Measurements from ENCODE around the gene MYCBPAP.
A peak's percentile ranks its signal among the peaks of the same experiment; 100 is the strongest.

Gene MYCBPAP

DNA sequence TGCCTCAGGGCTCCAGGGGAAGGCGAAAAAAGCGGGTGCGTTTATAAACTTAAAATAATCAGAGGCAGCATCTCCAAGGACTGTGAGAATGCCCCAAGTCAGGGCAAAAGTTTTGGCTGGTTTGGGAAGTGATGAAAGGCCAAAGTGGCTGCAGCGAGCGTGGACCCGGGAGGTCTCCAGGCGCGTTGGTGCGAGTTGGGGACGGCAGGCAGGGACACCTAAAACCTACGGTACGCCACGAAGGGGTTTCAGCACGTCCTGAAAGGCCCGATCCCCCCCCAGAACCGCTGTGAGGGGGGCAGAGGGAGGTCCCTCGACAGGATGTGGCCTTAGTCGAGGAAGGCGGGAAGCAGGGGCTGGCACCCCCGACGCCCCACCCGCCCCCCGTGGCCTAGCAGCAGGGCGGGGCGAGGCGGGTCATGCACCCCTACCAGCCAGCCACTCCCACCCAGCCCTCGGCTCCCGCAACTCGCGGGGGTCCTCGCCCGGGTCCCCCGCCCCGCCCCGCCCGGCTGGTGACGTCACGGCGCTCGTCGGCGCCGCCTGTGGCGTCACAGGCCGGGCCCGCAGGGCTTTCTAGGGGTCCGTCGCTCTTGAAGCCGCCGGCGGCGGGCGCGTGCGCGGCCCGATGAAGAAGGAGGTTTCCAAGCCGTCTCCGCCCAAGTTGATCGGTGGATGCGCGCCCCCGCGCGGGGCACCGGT, at the start of gene MYCBPAP:
MYCBPAP (plus strand) TSS at position 569 of the 702 bp plus-strand sequence. CDS start 236 bp downstream, outside the sequence.
- peak; percentile 50 to 73 for DNase-seq (ENCODE audit: low read depth in 1 of 2, low spot score in 1 of 2)

DNA sequence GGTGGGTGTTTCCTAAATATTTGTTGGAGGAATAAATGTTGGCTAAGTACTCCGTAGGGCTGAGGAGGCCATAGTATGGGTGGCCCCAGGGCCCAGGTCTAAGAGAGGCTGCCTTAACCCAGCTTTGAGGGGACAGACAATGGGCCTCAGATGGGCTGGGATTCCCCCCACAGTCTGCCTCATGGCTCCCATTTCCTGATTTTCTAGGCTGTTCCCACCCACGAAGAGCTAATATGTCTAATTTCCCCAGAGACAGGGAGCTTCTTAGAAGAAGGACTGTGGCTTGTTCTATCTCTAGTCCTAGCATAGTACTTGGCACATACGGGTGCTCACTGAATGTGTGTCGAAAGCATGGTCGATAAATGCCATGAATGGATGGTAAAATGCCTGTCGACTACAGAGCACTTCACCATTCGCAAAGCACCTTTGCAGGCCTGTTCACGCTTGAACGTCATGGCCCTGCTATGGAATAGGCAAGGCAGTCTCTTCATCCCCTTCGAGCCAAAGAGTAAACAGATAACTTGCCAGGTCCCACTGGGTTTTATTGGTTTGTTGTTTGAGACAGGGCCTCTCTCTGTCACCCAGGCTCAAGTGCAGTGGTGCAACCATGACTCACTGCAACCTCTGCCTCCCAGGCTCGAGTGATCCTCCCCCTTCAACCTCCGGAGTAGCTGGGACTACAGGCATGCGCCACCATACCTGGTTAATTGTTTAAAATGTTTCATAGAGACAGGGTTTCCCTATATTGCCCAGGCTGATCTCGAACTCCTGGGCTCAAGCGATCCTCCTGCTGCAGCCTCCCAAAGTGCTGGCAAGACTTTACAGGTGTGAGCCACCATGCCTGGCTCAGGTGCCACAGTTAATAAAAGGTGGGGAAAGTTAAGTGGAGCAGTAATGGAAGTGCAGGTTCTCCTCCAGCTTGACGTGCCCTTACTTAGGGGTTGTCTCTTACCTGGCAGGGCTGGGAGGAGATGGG, 49.2 kb upstream of the MYCBPAP start:
- DNase-seq (ENCODE audit: low read depth in 1 of 2, low spot score in 1 of 2), result no peak

- DNase-seq (ENCODE audit: low read depth in 1 of 2, low spot score in 1 of 2), result no peak
Measured at GRCh38 chr17:50459756-50460155, 48.5 kb upstream of the MYCBPAP start.

DNA sequence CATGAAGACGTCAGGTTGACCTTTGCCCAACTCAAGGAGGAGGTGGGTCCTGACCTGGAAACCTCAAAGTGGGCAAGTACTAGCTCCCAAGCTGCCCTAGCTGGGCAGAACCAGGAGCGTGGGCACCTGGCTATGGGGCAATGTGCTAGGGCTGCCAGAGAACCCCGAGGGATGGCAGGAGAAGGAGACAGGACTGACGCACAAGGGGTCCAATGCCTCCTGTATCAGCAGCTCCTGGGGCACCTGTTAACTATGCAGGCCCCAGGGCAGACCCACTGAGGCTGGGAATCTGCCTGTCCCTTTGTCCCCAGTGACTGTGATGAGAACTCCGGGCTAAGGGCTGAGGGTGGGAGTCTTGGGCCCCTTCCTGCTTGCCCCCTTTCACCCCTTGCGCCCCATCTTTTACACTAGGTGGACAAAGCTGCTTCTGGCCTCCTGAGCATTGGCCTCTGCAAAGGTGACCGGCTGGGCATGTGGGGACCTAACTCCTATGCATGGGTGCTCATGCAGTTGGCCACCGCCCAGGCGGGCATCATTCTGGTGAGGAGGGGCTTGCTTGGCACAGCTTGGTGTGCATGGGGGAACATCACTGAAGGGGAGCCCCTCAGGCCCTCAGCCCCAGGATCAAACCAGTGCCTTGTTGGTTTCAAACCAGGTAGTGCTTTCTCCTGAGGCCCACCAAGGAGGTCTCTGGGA, 47.3 kb upstream of the MYCBPAP start:
- no peak for DNase-seq (ENCODE audit: low read depth in 1 of 2, low spot score in 1 of 2)

- no peak for DNase-seq (ENCODE audit: low read depth in 1 of 2, low spot score in 1 of 2)
Measured at GRCh38 chr17:50461550-50462132, 46.6 kb upstream of the MYCBPAP start.

GRCh38 chr17:50462446-50462845, 45.8 kb upstream of the MYCBPAP start:
- no peak for DNase-seq (ENCODE audit: low read depth in 1 of 2, low spot score in 1 of 2)

DNA sequence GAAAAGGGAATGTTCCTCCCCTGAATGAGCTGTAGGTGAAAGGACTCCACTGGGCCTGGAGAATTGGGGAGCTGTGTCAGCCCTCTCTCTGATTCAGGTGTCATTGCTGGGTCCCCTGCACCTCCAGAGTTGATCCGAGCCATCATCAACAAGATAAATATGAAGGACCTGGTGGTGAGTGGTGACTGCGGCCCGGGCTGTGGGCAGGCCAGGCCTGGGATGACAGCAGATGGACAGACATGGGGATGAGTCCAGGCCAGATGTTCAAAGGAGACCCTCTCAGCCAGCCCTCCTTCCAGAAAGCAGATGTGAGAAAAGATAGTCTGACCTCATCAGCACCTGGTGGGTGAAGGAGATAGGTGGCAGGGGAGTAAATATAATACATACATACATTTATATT, 44.1 kb upstream of the MYCBPAP start:
- no peak for DNase-seq (ENCODE audit: low read depth in 1 of 2, low spot score in 1 of 2)

- DNase-seq (ENCODE audit: low read depth in 1 of 2, low spot score in 1 of 2), result no peak
Measured at GRCh38 chr17:50464736-50465135, 43.5 kb upstream of the MYCBPAP start.

GRCh38 chr17:50465171-50465570, 43.1 kb upstream of the MYCBPAP start:
- DNase-seq (ENCODE audit: low read depth in 1 of 2, low spot score in 1 of 2), result no peak

GRCh38 chr17:50465635-50466034, 42.6 kb upstream of the MYCBPAP start:
- no peak for DNase-seq (ENCODE audit: low read depth in 1 of 2, low spot score in 1 of 2)

- no peak for DNase-seq (ENCODE audit: low read depth in 1 of 2, low spot score in 1 of 2)
Measured at GRCh38 chr17:50466371-50467113, 41.7 kb upstream of the MYCBPAP start.

GRCh38 chr17:50467114-50467854, 41.0 kb upstream of the MYCBPAP start:
- DNase-seq (ENCODE audit: low read depth in 1 of 2, low spot score in 1 of 2), result no peak

- no peak for DNase-seq (ENCODE audit: low read depth in 1 of 2, low spot score in 1 of 2)
Measured at GRCh38 chr17:50467855-50468303, 40.4 kb upstream of the MYCBPAP start.

DNA sequence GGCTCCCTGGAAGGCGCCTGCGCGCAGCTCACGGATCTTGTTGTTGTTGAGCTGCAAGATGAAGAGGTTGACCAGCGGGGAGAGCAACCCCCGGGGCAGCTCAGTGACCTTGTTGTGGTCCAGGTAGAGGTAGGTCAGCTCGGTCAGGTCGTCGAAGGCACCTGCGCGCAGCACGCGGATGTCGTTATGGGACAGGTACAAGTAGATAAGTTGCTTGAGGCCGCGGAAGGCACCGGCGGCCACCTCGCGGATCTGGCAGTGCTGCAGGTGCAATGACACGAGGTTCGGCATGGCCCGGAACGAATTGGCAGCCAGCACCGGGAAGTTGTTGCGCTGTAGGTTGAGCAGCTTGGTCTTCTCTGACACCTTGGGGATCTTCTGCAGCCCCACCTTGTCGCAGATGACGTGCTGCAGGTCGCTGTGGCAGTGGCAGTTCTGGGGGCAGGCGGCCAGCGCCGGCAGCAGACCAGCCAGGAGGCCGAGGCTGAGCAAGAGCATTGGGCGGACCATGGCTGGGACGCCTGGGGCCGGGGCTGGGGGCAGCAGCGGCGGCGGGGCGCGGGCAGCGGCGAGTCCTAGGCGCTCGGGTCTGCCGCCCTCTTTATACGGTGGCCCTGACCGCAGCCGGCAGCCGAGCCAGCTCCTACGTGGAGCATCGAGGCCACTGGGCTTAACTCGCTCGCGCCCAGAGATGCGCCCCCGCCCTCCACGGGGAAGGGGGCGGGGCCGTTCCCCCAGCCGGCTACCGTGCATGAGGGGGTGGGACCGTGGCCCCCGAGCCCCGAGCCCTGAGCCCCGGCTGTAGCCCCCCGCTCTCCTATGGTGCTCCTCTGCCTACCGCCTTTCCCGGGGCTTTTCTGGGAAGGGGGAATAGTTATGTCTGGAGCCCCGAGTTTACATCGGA, 39.7 kb upstream of the MYCBPAP start, which contains the start of gene CHAD:
CHAD (minus strand) TSS at position 577 of the 904 bp plus-strand sequence; CDS start at position 510, 67 bp downstream.
- DNase-seq (ENCODE audit: low read depth in 1 of 2, low spot score in 1 of 2), result no peak

GRCh38 chr17:50469208-50469605, 39.0 kb upstream of the MYCBPAP start:
- DNase-seq (ENCODE audit: low read depth in 1 of 2, low spot score in 1 of 2), result no peak

- DNase-seq (ENCODE audit: low read depth in 1 of 2, low spot score in 1 of 2), result no peak
Measured at GRCh38 chr17:50469671-50470305, 38.5 kb upstream of the MYCBPAP start.

DNA sequence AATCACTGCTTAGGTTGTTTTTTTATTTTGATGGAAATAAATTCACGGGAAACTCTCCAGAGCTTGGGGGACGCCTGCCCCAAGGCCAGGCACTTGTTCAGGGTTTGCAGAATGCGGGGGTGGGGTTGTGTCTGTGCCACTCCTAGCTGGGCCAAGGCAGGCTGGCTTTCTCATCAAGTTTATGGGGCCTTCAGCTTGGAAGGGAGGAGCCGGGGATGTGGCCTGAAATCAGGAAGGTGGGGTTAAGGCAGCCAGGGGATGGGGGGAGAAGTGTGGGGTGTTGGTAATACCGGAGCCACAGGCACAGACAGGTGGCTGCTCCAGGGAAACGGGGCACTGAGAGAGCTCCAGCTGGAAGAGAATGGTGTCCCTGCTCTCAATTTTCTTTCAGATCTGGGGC, 37.8 kb upstream of the MYCBPAP start:
- DNase-seq (ENCODE audit: low read depth in 1 of 2, low spot score in 1 of 2), result no peak
